Urinary bladder (tissue), 4 donors: ENCODE measurements around the gene NEGR1. TPM values are rescaled to one million over a fixed set of nuclear protein-coding genes. Genes with fewer than 3 reads are reported as not detected.

Experiments
- DNase-seq: peaks from one replicate; pipeline ENCODE4 v3.0.0-alpha.2; 2015; ENCODE audit errors: extremely low spot score
- H3K27ac ChIP-seq: one replicate; pipeline ENCODE4 v1.5.1; 2013; ENCODE audit warnings: low read depth, mild to moderate bottlenecking, moderate library complexity
- H3K36me3 ChIP-seq: one replicate; pipeline ENCODE4 v1.6.1; 2013; ENCODE audit warnings: mild to moderate bottlenecking, moderate library complexity; ENCODE audit not compliant: insufficient read depth
- H3K4me1 ChIP-seq: one replicate; pipeline ENCODE4 v1.6.1; 2013; ENCODE audit warnings: mild to moderate bottlenecking, moderate library complexity; ENCODE audit not compliant: insufficient read depth
- H3K4me3 ChIP-seq: one replicate; pipeline ENCODE4 v1.5.1; 2013; ENCODE audit warnings: low read depth, low read length
- WGBS: extraction: QIAGEN DNeasy Blood & Tissue Kit; methylation state at CpG from one replicate; pipeline ENCODE4 v1.1.7; 2013; 5-methylcytosine and 5-hydroxymethylcytosine counted together
- polyA plus RNA-seq: library from polyadenylated mRNA; stranded (reverse); fragments of 200-250 nt; gene quantifications from one replicate; pipeline ENCODE4 v1.2.3, GENCODE V29; 2013
- total RNA-seq: library from RNA; depleted of rRNA; stranded (reverse); fragments of >200 nt; gene quantifications from one replicate; pipeline ENCODE4 v1.2.3, GENCODE V29; 2014
- donor health status: healthy with polysubstance abuse.
- donor health status: healthy.

NEGR1 gene
- total and polyA plus RNA-seq, 2 donors, result 38.2 to 92.3 TPM

DNA sequence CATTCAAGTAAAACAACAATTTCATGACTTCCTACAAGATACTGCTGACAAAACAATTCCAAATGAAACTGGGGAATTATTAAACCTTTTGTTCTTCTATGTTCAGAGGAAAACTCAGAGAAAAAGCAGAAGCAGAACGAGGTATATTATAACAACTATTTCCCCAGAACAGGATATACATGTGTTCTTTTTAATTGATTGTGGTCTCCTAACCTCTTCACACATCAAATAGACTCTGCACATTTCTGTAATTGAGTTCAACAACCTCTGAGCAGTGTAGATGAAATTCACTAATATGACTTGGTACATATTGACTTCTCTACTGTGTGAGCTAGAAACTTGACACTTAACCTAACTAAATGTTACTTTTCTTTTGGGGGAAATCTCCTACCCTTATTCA is 584.2 kb downstream of the NEGR1 start:
- H3K4me1 ChIP-seq, result no peaks in the 10 kb centered on the region
- H3K27ac ChIP-seq, result no peak overlapping the region
- DNase-seq, result no peak
- H3K4me3 ChIP-seq, result no peak overlapping the region
- WGBS, result 86% methylated on average over 1 of the region's 1 CpG
- no peaks in the 10 kb centered on the region for H3K36me3 ChIP-seq

DNA sequence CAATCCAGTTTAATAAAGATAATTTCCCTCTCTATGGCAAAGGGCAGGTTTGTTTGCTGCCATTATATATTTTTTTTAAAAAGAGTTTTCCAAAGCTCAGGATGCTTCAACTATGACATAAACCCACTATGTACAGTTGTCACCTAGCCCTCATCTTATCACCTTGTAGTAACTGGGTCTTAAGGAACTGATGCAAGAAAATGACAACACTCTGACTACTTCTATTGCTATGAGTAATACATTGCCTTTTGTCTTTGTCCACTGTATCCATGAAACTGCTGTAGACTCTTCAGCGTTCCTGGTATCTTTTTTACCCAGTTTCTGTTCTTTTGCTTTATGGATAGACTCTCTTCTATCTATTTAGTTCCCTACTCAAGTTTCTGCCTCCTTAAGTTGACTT is 586.5 kb downstream of the NEGR1 start:
- Histone ChIP-seq H3K4me3 (no peak overlapping the region), H3K27ac (no peak overlapping the region), H3K4me1 (no peaks in the 10 kb centered on the region), H3K36me3 (no peaks in the 10 kb centered on the region)
- DNase-seq, result no peak
- 86% methylated on average over 1 of the region's 1 CpG for WGBS

DNA sequence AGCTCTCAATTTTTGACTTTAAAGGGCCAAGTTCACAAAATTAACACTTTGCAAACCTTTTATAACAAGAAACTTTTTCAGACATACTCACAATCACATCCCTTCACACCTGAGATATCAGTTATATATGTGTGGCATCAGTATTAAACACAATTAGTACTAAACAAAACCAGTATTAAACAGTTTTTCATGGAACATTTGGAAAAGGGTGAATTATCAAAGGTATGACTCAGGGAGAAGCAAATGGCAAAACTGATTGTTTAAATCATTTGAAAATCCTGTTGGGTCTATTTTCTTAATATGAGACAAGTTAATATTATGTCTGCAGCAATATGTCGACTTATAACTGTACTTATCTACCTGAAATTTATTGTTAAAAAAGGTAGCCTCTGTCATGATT is 587.3 kb downstream of the NEGR1 start:
- Histone ChIP-seq H3K4me3 (no peak overlapping the region), H3K36me3 (no peaks in the 10 kb centered on the region), H3K27ac (no peak overlapping the region), H3K4me1 (no peaks in the 10 kb centered on the region)
- no peak for DNase-seq
- 91% methylated on average over 1 of the region's 1 CpG for WGBS

DNA sequence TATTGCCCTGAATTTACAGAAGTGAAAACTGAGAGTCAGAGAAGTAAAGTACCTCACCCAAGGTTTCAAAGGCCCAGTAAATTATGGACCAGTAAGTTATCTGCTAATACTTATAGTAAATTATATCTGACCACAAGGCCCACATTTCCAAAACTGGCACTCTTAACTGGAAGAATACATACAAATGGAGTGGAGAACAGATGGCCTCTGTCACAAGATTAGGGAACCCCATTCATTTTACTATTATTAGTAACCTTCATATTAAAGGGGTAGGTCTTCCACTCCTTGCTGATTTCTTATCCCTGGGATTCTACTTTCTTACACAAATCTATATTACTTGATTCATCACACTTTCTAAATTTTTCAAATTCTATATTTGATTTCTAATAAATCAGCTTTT is 588.8 kb downstream of the NEGR1 start:
- Histone ChIP-seq H3K36me3 (no peaks in the 10 kb centered on the region), H3K27ac (no peak overlapping the region), H3K4me1 (no peaks in the 10 kb centered on the region), H3K4me3 (no peak overlapping the region)
- no peak for DNase-seq

DNA sequence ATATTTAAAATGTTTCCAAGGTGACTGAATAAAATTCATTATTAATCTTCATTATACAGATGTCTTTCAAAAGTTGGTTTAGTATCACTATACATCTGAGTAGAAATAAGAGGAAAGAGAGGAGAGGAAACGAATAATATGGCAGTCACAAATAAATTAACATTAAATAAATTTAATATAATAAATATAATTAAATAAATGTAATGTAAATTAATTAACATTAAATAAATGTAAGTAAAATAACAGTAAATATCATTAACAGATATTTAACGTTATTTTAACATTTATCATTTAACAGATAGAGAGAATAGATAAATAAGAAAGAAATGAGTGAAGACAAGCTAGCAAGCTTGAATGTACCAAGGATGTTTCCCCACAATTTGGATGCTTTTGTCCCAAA is 592.7 kb downstream of the NEGR1 start:
- DNase-seq, result no peak
- Histone ChIP-seq H3K36me3 (no peaks in the 10 kb centered on the region), H3K4me3 (no peak overlapping the region), H3K27ac (no peak overlapping the region), H3K4me1 (no peaks in the 10 kb centered on the region)
- 91% methylated on average over 2 of the region's 2 CpGs for WGBS

DNA sequence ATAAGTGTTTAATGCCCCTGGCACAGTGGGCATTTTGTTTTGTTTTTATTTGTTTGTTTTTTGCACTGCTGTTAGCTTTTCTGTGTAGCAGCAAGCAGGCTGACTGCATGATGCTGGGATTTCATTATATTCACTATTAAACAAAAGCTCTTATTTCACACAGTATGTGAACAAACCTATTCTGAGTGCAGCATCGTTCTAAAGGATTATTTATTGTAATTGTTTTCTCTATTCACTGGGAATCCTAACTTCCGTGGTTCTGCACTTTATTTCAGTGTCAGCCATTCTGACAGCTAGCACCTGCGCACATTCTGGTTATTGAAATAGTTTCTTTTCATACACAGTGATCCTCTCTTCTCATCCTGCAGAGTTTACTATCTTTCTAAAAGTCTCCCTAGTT is 595.0 kb downstream of the NEGR1 start:
- Histone ChIP-seq H3K4me1 (no peaks in the 10 kb centered on the region), H3K4me3 (no peak overlapping the region), H3K27ac (no peak overlapping the region), H3K36me3 (no peaks in the 10 kb centered on the region)
- WGBS, result 55% methylated on average over 3 of the region's 3 CpGs
- DNase-seq, result no peak

DNA sequence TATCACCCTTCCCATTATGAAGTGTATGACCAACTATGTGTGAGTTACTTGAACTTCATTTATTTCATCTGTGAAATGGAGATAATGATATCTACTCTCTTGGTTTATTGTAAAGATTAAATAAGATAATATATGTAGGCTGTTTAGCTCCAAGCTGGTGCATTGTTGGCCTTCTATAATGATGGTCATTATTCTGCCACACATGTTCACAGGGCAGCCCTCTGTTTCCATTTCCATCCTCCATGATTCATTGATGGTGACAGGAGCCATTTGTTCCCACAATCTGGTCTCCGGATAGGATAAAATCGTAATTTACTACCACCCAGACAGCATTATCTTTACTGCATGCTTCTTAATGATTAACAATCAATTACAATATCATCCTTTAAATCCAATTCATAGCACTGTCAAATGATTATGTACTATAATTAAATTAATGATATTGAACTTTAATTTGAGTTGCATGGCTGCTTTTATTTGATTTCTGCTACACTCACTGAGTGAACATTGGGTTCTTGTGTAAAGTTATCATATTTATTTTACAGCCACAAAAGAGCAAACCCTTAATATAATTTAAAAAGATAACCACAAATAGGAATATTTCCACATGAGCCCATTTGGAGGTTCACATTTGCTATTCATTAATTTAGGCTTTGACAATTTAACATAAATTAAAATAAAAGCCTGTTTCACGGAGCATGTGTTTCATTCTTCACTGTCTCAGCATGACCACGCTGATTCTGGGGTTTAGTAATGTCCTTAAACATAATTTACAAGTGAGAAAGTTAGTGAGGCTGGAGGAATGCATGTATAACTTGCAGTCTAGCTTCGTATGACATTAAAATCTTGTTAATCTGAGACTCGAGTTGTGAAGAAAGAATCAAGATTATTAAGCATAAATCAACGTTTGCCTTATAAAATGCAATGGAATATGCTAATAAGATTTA is 605.1 kb downstream of the NEGR1 start:
- Histone ChIP-seq H3K36me3 (no peaks in the 10 kb centered on the region), H3K4me3 (no peak overlapping the region), H3K4me1 (no peaks in the 10 kb centered on the region), H3K27ac (no peak overlapping the region)
- 42% methylated on average over 7 of the region's 7 CpGs for WGBS
- no peak for DNase-seq

DNA sequence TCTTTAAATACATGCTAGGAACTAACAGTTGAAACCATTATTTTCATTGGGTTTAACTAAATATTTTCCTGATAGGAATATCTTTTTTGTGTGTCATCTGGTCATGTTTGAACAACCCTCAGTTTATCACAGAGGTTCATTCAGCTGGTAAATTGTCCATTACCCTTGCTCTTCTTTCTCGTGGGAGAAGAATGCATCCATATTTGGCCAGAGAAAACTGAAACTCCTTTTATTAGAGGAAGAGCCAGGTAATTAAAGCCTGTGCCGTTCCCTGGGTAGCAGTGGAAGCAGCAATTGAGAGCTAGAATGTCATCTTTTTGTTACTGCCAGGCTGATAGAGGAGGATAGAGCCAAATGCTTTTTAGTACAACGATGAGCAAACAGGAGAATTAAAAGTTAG is 614.3 kb downstream of the NEGR1 start:
- 46% methylated on average over 3 of the region's 3 CpGs for WGBS

DNA sequence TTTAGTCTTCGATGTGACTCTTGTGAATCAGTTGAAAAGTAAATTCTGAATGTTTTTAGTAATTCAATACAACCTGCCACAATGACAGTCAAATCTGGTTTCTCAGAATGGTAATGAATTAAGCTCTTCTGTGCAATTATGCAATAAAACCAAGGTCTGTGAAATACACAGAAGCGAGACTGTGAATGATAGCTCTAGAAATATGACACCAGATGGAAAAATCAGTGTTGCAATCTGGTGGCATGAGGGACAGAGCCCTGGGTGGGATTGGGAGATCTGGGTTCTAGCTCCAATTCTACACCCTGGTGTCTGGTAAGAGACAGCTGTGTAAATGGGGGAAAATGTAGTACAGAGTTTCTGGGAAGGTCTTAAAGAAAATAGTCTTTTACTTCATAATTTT is 615.1 kb downstream of the NEGR1 start:
- H3K4me3 ChIP-seq, result no peak overlapping the region
- DNase-seq, result no peak
- WGBS, result 75% methylated on average over 2 of the region's 2 CpGs
- H3K4me1 ChIP-seq, result no peaks in the 10 kb centered on the region
- no peak overlapping the region for H3K27ac ChIP-seq
- H3K36me3 ChIP-seq, result no peaks in the 10 kb centered on the region

More for the DNA sequence above, 614.3 kb downstream of the NEGR1 start:
- Histone ChIP-seq H3K27ac (no peak overlapping the region), H3K4me3 (no peak overlapping the region), H3K4me1 (no peaks in the 10 kb centered on the region), H3K36me3 (no peaks in the 10 kb centered on the region)
- DNase-seq, result no peak

DNA sequence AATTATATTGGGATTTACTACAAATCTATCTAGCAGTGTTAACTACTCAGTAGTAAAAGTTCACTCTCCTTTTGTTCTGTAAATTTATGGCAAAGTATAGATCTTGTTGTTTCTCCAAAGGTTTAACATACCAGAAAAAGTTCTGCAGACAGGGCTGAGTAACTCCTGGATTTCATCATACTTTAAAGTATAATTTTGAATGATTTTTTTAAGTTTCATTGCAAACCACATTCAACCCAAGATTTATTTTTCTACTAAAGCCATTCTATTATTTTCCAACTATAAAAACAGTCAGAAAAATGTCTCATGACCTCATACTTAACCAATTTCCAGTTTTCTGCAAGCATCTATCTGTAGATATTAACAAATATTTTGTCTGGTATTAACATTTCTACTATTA is 615.7 kb downstream of the NEGR1 start:
- H3K4me3 ChIP-seq, result no peak overlapping the region
- no peaks in the 10 kb centered on the region for H3K4me1 ChIP-seq
- no peaks in the 10 kb centered on the region for H3K36me3 ChIP-seq
- no peak for DNase-seq
- no peak overlapping the region for H3K27ac ChIP-seq

DNA sequence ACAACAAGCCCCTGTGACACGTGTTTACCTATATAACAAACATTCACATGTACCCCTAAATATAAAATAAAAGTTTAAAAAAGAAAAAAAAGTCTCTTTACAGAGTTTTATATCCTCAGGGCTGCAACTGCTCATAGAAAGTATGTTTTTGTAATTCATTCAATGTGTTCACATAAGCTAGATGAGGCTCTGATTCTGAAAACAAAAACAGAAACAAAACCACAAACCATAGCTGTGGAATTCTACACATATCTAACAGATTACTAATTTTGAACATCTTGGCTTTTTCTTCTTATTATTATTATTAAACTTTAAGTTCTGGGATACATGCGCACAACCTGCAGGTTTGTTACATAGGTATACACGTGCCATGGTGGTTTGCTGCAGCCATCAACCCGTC is 621.9 kb downstream of the NEGR1 start:
- H3K27ac ChIP-seq, result no peak overlapping the region
- WGBS, result 94% methylated on average over 4 of the region's 4 CpGs
- no peaks in the 10 kb centered on the region for H3K4me1 ChIP-seq
- H3K4me3 ChIP-seq, result no peak overlapping the region
- H3K36me3 ChIP-seq, result no peaks in the 10 kb centered on the region
- DNase-seq, result no peak

DNA sequence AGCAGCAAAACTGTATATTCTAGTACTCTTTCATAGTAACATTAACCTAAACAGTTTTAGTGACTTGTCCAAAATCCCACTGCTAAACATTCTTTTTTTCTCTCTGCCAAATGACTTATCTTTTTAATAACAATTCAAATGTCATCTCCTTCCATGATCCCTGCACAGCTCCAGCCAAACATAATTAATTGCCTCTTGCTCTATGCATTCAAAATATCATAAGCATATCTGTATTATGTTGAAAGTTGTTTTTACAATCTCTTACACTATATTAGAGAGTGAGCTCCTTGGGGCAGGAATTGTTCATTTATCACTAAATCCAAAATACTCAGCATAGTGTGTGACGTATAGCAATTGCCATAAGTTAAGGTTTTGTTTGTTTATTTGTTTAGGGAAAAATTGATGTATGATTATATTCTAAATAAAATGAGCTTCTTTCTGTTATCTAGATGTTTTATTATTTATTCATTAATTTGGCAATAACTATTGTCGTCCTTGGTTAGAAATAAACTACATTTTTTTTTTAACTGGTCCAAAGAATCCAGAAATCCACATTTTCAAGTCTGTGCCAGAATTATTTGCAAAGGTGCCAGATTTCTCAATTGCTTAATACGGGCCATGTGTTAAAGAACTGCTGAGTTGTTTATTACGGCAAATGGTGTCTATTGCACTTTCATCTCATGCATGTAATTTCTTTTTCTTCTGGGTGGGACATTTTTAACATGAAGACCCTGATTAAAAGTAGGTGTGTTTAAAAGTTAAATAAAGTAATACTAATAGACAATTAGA is 624.3 kb downstream of the NEGR1 start:
- WGBS, result 39% methylated on average over 4 of the region's 4 CpGs

DNA sequence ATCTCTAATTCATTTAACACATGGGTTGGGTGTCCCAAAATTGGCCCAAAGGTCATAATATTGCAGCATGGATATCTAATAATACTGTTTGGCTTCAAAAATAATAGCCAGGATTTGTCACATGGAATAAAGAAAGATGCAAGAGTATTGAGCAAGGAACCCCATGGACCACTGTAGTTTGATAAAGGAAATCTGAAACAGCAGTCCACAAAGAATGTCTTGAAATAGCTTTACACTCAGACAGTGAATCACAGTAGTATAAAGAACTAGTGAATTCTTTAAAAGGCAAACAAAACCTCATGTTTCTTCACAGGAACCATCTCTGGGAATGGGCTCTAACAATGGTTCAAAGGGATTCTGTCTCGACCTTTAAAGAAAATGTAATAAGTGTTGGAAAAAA is 625.4 kb downstream of the NEGR1 start:
- no peak overlapping the region for H3K27ac ChIP-seq
- no peak overlapping the region for H3K4me3 ChIP-seq
- H3K36me3 ChIP-seq, result no peaks in the 10 kb centered on the region
- WGBS, result 90% methylated on average over 1 of the region's 1 CpG
- DNase-seq, result no peak
- no peaks in the 10 kb centered on the region for H3K4me1 ChIP-seq

More for the DNA sequence above, 624.3 kb downstream of the NEGR1 start:
- DNase-seq, result no peak
- no peak overlapping the region for H3K27ac ChIP-seq
- H3K4me3 ChIP-seq, result no peak overlapping the region
- no peaks in the 10 kb centered on the region for H3K36me3 ChIP-seq
- H3K4me1 ChIP-seq, result no peaks in the 10 kb centered on the region

DNA sequence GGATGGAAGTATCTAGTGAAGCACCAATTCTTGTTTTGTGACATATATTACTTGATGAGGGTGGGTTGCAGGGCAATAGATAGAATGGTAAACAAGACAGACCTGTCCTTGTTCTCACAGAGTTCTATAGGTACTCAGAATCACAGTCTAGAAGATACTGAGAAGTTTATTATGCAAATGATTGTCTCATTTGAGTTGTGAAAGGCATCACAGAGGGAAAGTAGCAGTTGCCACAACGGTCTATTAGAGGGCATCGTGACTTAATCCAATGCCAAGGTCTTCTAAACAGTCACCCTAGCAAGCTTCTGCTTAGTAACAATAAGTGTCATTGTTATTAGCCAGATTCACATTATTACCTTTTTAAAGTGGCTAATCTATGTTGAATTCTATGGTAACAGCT is 626.7 kb downstream of the NEGR1 start:
- no peaks in the 10 kb centered on the region for H3K4me1 ChIP-seq
- WGBS, result 87% methylated on average over 2 of the region's 2 CpGs
- H3K36me3 ChIP-seq, result no peaks in the 10 kb centered on the region
- no peak overlapping the region for H3K27ac ChIP-seq
- no peak overlapping the region for H3K4me3 ChIP-seq
- no peak for DNase-seq
